ENCODE measurements around the gene PXK. TPM values are rescaled to one million over a fixed set of nuclear protein-coding genes. Genes with fewer than 3 reads are reported as not detected.

PXK gene
- total RNA-seq, 1 donor from 2014 or later = 38.2 TPM

- intact Hi-C loops (cut with micrococcal nuclease) = loop anchor here (5.0 kb wide), 1 partner anchor 35 kb away; no protein-coding TSS in a partner anchor
These were observed 9.9 kb upstream of the PXK start for GRCh38 chr3:58322793-58323192.

GRCh38 chr3:58323529-58324390 is 8.9 kb upstream of the PXK start:
- intact Hi-C loops (cut with micrococcal nuclease) = loop anchor here (1.0 to 5.0 kb wide), 2 partner anchors 9 to 34 kb away; partner anchors contain the start of gene PXK

- intact Hi-C loops (cut with micrococcal nuclease) = loop anchor here (1.0 to 5.0 kb wide), 2 partner anchors 8 to 33 kb away; partner anchors contain the start of gene PXK
These were observed 8.0 kb upstream of the PXK start for GRCh38 chr3:58324391-58325390.

GRCh38 chr3:58325525-58325992 is 7.1 kb upstream of the PXK start:
- intact Hi-C loops (cut with micrococcal nuclease) = no loop called here

GRCh38 chr3:58326267-58326900 is 6.3 kb upstream of the PXK start:
- intact Hi-C loops (cut with micrococcal nuclease) = no loop called here

- intact Hi-C loops (cut with micrococcal nuclease) = no loop called here
These were observed 3.4 kb upstream of the PXK start for GRCh38 chr3:58329150-58329921.

- intact Hi-C loops (cut with micrococcal nuclease) = loop anchor here (5.0 to 10.0 kb wide), 3 partner anchors 37 to 1105 kb away; partner anchors contain the start of genes APPL1 and PDHB
These were observed 2.7 kb upstream of the PXK start for GRCh38 chr3:58329922-58330413.

- intact Hi-C loops (cut with micrococcal nuclease) = loop anchor here (1.0 to 10.0 kb wide), 6 partner anchors 7 to 1107 kb away; partner anchors contain the start of genes APPL1, HTD2, PDHB and RPP14
These were observed 1.0 kb upstream of the PXK start for GRCh38 chr3:58331593-58332152.

- intact Hi-C loops (cut with micrococcal nuclease) = loop anchor here (1.0 to 10.0 kb wide), 6 partner anchors 17 to 1109 kb away; partner anchors contain the start of genes APPL1 and PDHB
These were observed 717 bp downstream of the PXK start for GRCh38 chr3:58333206-58334012.

- intact Hi-C loops (cut with micrococcal nuclease) = loop anchor here (5.0 to 10.0 kb wide), 3 partner anchors 33 to 1109 kb away; partner anchors contain the start of genes APPL1 and PDHB
These were observed 1.3 kb downstream of the PXK start for GRCh38 chr3:58334013-58334321.

GRCh38 chr3:58334506-58334884 is 1.8 kb downstream of the PXK start:
- intact Hi-C loops (cut with micrococcal nuclease) = loop anchor here (5.0 to 10.0 kb wide), 3 partner anchors 33 to 1110 kb away; partner anchors contain the start of genes APPL1 and PDHB

- intact Hi-C loops (cut with micrococcal nuclease) = loop anchor here (1.0 to 10.0 kb wide), 2 partner anchors 19 to 1111 kb away; partner anchors contain the start of gene APPL1
These were observed 2.9 kb downstream of the PXK start for GRCh38 chr3:58335652-58335947.

GRCh38 chr3:58336135-58336882 is 3.6 kb downstream of the PXK start:
- intact Hi-C loops (cut with micrococcal nuclease) = loop anchor here (10.0 kb wide), 1 partner anchor 1112 kb away; the partner anchor contains the start of gene APPL1

GRCh38 chr3:58337190-58337589 is 4.5 kb downstream of the PXK start:
- intact Hi-C loops (cut with micrococcal nuclease) = loop anchor here (10.0 kb wide), 1 partner anchor 1112 kb away; the partner anchor contains the start of gene APPL1

GRCh38 chr3:58339146-58339545 is 6.5 kb downstream of the PXK start:
- intact Hi-C loops (cut with micrococcal nuclease) = loop anchor here (10.0 kb wide), 1 partner anchor 1114 kb away; the partner anchor contains the start of gene APPL1

- intact Hi-C loops (cut with micrococcal nuclease) = no loop called here
These were observed 8.0 kb downstream of the PXK start for GRCh38 chr3:58340594-58341244.

- intact Hi-C loops (cut with micrococcal nuclease) = no loop called here
These were observed 8.7 kb downstream of the PXK start for GRCh38 chr3:58341376-58341775.

All from T-helper 2 cell treated with Interferon-gamma antibody and Interleukin-4, amounts not matched to agents 100 ng/mL and 5 ng/mL, for 36 hours (primary cell).